Epithelial cell of prostate (primary cell): ENCODE measurements around the gene KCNQ1.

Experiments
- DNase-seq: peaks from one replicate; pipeline ENCODE4 v3.0.0-alpha.2; 2011; ENCODE audit warnings: low read depth, low spot score
- H3K27ac ChIP-seq: fragments of 450-650 bp; 2 replicates; pipeline ENCODE4 v1.5.1; 2017; ENCODE audit warnings: mild to moderate bottlenecking

The KCNQ1 gene

DNA sequence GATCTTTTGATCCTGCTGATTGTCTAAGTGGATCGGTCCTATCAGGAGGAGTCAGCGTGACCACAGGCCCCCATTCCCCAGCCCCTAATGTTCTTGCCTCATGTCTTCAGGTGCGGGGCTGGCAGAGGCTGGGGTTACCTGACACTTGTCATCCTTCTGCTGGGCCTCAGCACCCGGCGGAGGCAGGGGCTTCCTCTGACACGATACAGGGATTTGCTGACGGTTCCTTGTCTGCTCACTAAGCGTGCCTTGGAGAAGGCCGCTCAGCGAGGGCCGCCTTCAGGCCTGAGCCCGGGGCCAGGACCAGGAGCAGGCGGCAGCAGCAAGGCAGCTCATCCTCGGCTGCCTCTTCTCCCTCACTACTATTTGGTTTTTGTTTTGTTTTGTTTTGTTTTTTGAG is 300.7 kb downstream of the KCNQ1 start:
- no peak overlapping the region for H3K27ac ChIP-seq
- no peak for DNase-seq

DNA sequence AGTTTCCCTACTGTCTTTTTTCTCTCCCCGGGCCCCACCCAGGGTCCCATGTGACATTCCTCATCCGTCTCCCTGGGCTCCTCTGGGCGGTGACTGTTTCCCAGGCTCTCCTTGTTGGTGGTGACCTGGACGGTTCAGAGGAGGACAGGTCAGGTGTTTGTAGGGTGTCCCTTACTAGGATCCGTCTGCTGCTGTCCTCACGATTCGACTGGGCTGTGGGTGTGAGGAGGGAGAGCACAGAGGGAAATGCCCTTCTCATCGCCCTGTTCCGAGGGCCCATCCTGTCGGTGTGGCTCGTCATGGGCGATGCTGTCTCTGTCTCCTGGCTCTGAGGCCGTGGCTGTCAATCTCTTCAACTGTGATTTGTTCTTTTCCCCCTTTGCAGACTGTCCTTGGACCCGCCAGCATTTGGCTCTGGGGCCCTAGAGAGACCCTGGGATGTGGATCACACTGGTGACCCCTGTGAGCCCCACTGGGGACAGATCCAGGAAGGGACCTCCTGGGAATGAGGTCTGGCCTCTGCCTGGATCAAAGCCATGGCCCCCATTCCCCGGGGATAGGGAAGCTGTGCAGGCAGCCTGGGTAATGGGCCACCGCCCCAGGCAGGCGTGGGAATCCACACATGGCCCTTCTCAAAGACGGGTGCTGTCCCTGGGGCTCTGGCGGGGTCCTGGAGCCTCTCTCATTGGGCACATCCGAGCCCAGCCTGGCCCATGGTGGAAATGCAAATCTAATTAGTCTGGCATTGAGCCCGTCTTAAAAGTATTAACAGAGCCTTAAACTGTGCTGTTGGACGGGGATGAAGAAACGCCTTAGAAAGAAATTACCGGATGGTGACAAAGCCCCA is 301.8 kb downstream of the KCNQ1 start:
- DNase-seq = no peak
- no peak overlapping the region for H3K27ac ChIP-seq

DNA sequence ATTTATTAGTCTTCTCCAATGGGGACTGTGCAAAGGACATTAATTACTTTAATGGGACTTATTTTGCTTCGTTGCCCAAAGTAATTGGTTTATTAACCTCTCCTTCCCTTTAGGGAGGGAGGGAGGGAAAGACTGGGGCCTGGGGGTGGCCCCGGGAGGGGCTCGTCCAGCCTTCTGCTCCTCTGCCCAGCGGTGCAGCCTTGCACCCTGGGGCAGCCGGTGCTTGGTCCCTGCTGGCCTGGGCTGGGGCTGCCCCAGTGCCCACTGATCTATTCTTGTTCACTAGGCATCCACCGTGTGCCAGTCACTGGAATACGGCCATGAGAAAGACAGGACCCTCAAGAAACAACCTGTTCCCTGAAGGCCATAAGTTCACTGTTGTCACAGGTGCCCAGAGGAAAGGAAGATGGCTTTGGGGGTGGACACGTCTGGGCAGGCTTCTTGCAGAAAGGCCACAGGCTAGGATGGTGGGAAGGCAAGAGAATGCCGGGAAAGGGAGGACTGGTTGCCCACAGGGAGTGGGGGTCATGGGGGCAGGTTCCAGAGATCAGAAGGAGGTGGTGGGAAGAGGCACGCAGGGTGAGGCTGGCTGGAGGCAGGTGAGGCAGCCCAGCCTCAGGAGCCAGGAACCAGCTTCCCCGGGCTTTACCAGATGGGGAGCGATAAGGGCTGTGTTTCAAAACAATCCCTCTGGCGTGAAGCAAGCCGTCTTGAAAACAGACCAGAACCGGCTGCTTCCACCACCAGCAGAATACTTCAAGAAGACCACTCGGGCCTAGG is 302.6 kb downstream of the KCNQ1 start:
- no peak for DNase-seq
- no peak overlapping the region for H3K27ac ChIP-seq

DNA sequence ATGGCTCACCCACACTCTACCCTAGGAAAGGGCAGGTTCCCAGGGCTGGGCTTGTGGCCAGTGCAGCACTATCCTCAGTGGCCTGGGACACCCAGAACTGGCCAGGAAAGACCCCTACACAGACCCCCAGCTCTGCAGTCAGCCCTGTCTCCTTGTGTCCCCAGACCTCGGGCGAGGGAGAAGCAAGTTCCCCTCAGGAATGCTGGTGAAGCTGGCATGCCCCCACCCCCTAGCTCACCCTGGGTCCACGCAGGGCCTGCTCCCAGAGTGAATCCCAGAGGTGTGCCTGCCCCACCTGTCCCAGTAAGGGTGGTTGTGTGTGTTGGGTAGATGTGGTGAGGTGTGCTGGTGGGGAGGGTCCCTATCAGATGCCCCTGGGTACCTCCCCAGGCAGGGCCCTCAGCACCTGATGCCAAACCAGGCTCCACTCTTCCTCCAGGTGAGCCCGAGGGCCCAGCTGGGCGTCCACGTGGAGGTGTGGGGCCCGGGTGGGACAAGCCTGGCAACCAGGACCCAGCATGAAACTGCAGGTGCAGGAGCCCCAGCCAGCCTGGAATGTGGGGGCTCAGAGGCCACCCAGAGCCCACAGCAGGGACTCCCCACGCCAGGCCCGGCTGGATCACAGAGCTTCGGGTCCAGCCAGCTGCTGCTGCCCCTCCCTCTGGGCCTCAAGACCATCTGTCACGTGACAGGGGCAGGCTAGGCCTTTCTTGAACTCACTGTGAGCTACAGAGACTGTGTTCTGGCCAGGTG is 303.4 kb downstream of the KCNQ1 start:
- H3K27ac ChIP-seq = no peak overlapping the region
- no peak for DNase-seq

DNA sequence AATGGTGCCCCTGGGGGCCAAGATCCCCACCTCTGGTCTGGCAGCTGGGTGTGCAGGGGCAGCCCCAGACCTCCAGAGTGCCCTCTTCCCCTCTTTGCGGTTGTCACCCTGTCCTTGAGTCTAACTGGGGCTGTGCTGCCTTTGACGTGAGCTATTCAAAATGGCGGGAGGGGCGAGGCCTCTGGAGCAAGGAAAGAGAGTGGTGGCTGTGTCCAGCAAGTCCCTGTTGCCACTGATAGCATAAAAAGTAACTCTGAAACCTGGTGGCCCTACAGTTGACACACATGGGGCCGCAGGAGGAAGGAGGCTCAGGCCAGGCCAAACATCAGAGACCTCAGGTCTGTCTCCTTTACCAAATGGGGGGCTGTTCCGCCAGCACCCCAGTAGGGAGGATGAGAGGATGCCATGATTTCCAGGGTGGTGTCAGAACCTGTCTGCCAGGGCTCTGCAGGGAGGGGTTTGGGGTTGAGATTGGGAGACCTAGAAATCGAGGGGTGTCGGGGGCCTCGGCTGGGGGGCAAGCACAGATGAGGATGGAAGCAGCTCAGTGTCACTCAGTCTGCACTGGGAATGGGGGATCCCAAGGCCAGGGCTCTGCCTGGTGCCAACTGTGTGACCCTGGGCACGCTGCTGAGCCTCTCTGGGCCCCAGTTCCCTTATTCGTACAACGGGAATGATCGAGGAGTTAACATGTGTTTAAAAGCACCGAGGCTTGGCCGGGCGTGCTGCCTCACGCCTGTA is 304.2 kb downstream of the KCNQ1 start:
- DNase-seq = no peak
- no peak overlapping the region for H3K27ac ChIP-seq

DNA sequence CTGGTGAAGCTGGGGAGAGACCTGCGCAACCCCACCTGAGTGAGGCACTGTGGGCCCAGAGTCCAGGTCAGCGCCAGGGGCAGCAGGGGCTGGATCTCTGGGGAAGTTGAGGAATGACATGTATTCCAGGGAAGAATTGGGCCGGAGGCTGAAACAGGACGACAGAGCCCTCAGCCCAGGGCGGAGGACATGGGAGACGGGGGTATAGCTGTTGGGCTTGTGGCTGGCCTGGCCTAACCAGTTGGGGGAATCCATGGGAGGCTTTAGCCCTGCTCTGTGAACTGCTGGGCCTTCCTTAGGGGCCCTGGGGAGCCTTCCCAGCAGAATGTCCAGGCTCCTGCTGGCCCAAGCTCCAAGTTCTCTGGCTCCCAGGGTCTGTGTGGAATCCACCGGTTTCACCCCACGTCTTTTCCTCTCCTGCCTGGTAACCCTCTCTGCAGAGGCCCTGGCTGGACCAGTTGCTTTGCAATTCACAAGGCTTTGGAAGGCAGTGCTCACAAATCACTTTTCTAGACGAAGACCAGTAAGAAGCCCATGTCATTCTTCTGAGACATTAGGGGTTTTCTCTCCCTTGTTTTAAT is 305.4 kb downstream of the KCNQ1 start:
- no peak for DNase-seq

DNA sequence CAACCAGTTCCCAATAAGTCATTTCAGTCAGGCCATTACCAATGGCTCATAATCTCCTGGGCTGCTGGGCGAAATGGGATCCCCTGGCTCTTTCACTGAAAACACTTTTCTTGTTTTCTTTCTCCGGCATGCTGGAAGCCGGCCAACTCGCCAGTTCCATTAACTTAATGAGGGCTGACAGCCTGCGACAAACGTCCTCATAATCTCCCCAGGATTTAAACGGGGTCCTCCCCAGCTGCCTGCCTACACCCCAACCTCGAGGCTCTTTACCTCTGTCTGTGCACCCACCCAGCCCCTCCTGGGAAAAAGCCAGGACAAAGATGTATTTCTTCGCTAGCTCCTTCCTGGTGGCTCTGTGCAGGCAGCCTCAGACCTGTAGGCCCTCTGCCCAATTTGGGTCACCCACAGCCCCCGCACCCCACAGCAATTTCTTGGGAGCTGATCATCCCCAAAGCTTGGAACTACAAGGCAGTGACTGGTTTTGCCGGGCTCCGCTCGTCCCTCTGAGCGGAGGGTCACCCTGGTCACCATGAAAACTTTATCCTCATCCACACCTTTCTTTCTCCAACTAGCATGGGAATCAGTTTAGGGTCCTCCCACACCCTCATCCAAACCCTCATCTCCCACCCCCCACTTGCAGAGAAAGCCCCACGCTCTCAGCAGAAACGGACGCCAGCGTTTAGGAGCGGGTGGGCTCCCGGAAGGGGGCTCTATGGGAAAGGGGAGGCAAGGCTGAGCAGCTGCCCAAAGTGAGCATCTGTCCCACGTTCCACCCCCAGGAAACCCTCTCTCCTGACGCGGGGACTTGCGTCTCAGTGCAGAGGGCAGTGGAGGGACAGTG is 306.1 kb downstream of the KCNQ1 start:
- no peak overlapping the region for H3K27ac ChIP-seq
- DNase-seq = no peak

More for the DNA sequence above, 305.4 kb downstream of the KCNQ1 start:
- no peak overlapping the region for H3K27ac ChIP-seq

DNA sequence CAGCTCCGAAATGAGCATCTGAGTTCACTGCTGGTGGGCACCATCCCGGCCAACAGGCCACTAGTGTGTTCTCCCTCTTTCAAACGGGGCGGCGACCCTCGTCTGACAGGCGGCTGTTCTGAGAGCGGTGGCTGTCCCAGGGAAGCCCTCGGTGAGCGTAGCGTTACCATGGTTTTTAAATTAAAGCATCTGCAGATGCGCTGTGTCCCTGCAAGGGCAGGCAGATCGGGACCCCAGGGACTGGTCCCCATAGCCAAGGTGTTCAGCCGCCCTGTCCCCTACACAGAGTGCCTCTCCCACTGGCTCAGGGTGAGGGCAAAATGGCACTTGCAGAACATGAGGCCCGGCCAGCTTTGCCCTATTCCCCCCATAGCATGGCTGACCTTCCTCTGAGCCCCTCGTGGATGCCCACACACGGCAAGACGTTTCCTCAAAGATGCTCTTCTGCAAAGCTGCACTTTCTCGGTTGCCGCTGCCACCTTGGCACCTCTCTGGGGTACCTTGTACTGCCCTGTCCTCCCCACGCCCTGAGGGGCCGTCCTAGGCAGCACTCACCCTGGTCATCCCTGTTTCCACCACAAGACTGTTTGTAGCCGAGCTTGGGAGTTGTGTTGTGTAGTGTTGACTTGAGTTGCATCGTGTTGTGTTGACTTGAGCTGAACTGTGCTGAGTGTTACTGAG is 306.9 kb downstream of the KCNQ1 start:
- H3K27ac ChIP-seq = no peak overlapping the region
- no peak for DNase-seq

DNA sequence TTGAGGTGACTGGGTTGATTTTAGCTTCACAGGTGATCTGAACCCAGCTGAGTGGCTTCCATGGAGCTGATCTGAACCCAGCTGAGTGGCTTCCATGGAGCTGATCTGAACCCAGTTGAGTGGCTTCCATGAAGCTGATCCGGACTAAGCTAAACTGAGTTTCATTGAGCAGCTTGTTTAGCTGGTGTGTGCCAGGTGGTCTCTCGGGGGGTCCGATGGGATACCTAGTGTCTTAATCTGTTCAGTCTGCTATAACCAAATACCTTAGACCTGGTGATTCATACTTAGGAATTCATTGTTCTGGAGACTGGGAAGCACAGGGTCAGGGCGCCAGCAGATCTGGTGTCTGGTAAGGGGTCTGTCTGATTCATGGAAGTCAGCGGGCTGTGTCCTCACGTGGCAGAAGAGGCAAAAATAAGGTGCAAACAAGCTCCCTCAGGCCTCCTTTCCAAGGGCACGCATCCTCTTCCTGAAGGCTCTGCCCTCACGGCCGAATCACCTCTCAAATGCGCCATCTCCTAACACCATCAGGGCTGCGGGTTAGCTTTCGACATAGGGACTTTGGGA is 307.5 kb downstream of the KCNQ1 start:
- no peak for DNase-seq
- no peak overlapping the region for H3K27ac ChIP-seq

DNA sequence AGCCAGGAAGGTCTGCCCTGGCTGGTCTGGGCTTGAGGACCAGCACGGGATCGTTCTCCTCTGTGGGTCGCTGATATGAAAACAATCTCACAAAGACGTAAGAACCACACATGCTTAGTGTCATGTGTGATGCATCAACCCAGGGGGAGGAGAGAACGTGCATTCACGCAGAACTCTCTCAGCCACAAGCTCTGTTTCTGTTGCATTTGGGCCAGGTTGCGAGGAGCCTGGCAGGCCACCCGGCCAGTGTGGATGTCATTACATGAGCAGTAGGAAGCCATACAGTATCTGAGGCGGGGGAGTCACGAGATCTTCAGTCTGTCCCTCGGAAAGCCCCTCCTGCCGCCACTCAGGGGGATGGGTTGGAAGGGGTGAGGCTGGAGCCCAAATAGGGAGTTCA is 308.1 kb downstream of the KCNQ1 start:
- DNase-seq = no peak
- H3K27ac ChIP-seq = no peak overlapping the region

DNA sequence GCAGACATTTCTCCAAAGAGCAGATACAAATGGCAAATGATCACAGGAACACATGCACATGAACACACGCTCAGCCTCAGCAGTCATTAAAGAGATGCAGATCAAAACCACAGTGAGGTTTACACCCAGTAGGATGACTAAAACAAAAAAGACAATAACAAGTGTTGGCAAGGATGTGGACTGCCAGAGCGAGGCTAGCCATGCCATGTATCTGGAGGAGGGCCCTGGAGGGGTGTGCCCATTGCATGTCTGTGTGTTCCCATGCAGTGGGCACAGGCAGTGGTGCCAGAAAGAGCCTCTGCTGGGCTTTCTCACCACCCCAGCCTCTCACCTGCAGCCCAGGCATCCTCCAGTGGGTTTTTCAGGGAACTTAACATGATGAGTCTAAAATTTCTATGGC is 309.2 kb downstream of the KCNQ1 start:
- DNase-seq = no peak
- no peak overlapping the region for H3K27ac ChIP-seq

DNA sequence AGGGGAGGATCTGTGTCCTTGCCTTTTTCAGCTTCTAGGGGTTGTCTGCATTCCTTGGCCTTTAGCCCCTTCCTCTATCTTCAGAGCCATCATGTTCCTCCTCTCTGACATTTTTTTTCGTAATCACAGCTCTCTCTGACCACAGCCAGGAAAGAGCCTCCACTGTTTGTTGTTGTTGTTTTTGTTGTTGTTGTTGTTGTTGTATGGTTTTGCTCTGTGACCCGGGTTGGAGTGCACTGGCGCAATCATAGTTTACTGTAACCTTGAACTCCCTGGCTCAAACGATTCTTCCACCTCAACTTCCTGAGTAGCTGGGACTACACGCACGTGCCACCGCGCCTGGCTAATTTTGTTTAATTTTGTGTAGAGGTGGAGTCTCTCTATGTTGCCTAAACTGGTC is 310.3 kb downstream of the KCNQ1 start:
- no peak overlapping the region for H3K27ac ChIP-seq
- no peak for DNase-seq

DNA sequence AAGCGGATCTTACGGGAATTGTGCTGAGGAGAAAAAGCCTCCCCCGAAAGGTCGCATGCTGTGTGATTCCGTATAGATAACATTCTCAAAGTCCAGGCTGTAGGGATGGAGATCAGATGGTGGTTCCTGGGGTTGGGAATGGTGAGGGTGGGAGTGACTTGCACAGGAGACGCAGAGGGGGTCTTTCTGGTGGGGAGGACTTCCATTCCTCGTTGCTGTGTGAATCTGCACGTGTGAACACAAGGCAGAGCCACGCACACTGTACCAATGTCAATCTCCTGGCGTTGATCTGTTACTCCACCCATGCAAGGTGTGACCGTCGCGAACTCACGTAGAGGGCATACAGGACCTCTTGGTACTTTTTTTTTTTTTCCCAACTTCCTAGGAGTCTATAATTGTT is 313.9 kb downstream of the KCNQ1 start:
- no peak for DNase-seq
- H3K27ac ChIP-seq = no peak overlapping the region

DNA sequence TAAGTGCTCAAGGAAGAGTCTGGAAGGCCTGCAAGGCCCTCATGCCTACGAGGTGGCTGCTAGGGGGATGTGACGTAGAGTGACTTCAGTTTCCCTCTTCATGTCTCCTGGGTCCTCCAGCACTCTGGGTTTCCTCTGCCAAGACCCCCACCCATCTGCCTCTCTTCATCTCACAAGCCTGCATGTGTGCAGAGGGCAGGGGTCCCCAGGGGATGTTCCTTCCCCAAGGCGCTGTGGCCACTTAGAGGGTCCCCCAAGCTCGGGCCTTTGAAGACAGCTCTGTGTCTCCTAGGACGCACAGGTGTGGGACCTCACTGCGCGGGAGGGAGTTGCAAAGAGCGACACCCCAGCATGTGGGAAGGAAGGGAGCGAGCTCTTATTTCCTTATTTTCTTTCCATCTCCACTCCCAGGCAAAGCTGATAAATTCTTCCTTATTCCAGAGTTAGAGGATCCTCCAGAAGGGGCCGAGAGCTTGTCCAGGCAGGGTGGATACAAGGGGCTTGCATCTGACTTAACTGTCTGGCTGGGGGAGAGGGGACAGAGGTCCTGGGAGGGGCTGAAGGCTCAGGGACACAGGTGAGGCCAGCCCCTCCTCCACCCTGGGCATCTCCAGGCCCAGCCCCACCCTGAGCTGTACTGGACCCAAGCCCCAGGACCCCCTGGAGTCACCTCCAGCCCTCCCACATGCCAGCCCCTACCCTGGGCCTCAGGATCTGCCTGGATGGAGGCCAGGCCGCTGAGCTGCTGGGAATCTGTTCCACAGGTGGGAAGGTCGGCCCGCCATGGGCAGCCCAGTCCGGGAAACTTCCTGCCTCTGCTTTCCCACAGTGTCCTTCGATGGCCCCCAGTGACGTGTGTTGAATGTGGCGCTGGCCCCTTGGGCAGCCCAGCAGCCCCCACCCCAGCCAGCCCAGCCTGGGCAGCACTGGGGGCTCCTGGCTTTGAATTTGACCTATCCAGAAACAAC is 314.7 kb downstream of the KCNQ1 start:
- no peak for DNase-seq

DNA sequence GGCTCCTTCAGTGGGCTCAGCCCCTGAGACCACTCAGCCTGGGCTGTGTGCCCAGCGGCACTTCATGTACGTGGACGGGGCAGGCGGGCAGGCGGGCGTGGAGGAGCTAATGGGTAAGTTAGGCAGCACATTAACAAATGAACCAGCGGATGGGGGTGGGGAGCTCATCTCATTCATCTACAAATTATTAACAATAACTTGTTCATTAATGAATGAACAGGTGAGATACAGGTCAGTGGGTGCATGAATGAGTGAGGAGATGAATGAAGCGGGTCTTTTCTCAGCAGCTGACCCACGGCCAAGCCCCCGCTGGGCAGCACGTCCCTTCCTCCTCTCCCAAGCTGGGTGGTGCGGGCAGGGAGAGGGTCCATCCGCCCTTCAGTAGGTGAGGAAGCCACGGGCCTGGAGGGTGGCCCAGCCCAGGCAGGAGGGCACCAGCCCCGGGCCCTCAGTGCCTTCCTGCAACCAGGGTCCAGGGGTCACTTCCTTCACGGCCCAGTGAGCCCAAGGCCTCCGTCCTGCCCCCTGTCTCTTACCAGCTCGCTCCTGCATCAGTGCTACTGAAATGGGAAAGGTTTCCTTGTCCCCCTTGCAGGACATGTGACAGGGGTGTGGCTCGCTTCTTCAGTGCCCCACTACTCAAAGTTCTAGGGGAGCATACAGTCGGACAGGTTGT is 315.5 kb downstream of the KCNQ1 start:
- H3K27ac ChIP-seq = no peak overlapping the region
- no peak for DNase-seq

More for the DNA sequence above, 314.7 kb downstream of the KCNQ1 start:
- H3K27ac ChIP-seq = no peak overlapping the region
